Nephron progenitor cell (in vitro differentiated cells): ENCODE data around the gene PPIF.

Source experiments
- DNase-seq: peaks from one replicate; pipeline ENCODE4 v3.0.0; 2021
- H3K27ac Mint-ChIP-seq: 2 replicates; pipeline ENCODE4 v1.8.0; 2021; ENCODE audit warnings: mild to moderate bottlenecking, moderate library complexity, mixed read lengths
- H3K27me3 Mint-ChIP-seq: 2 replicates; pipeline ENCODE4 v1.8.0; 2021; ENCODE audit warnings: mild to moderate bottlenecking, low read depth, mixed read lengths; ENCODE audit not compliant: poor library complexity
- H3K36me3 Mint-ChIP-seq: 2 replicates; pipeline ENCODE4 v1.8.0; 2021; ENCODE audit warnings: low read depth, mixed read lengths
- H3K4me1 Mint-ChIP-seq: 2 replicates; pipeline ENCODE4 v1.8.0; 2021; ENCODE audit warnings: mixed read lengths
- H3K4me3 Mint-ChIP-seq: 2 replicates; pipeline ENCODE4 v1.8.0; 2021; ENCODE audit warnings: mild to moderate bottlenecking, moderate library complexity, mixed read lengths
- H3K9me3 Mint-ChIP-seq: 2 replicates; pipeline ENCODE4 v1.8.0; 2021; ENCODE audit warnings: mild to moderate bottlenecking, moderate library complexity, mixed read lengths
- CTCF ChIP-seq: fragments of 200-600 bp; sonication (generic); IDR thresholded peaks from 2 replicates; pipeline ENCODE4 v1.5.0; 2021; ENCODE audit warnings: antibody characterized with exemption

PPIF gene

GRCh38 chr10:79359816-79360498 is 12.7 kb downstream of the PPIF start:
- Mint-ChIP-seq H3K4me3 (no peak overlapping the region), H3K27ac (no peak overlapping the region), H3K36me3 (peaks cover 28% of the 10 kb centered on the region), H3K27me3 (peaks cover 18% of the 10 kb centered on the region), H3K9me3 (peaks cover 18% of the 10 kb centered on the region), H3K4me1 (no peaks in the 10 kb centered on the region)
- no peak for TF ChIP-seq CTCF
- no peak for DNase-seq

- DNase-seq = no peak
- no peak overlapping the region for H3K4me3 Mint-ChIP-seq
- peaks cover 18% of the 10 kb centered on the region for H3K9me3 Mint-ChIP-seq
- H3K27me3 Mint-ChIP-seq = peaks cover 18% of the 10 kb centered on the region
- H3K4me1 Mint-ChIP-seq = no peaks in the 10 kb centered on the region
- no peak for TF ChIP-seq CTCF
- H3K36me3 Mint-ChIP-seq = peaks cover 20% of the 10 kb centered on the region
- H3K27ac Mint-ChIP-seq = no peak overlapping the region
Measured at GRCh38 chr10:79360499-79361342, 13.5 kb downstream of the PPIF start.

GRCh38 chr10:79361726-79362397 is 14.6 kb downstream of the PPIF start:
- Mint-ChIP-seq H3K4me3 (no peak overlapping the region), H3K4me1 (no peaks in the 10 kb centered on the region), H3K9me3 (peaks cover 18% of the 10 kb centered on the region), H3K27ac (peak overlapping the region; percentile 5), H3K36me3 (peaks cover 10% of the 10 kb centered on the region), H3K27me3 (peaks cover 26% of the 10 kb centered on the region)
- TF ChIP-seq CTCF = no peak
- no peak for DNase-seq

GRCh38 chr10:79367426-79368189 is 20.3 kb downstream of the PPIF start:
- TF ChIP-seq CTCF = no peak
- Mint-ChIP-seq H3K4me1 (no peaks in the 10 kb centered on the region), H3K9me3 (peaks cover 40% of the 10 kb centered on the region), H3K36me3 (no peaks in the 10 kb centered on the region), H3K4me3 (no peak overlapping the region), H3K27ac (no peak overlapping the region), H3K27me3 (peaks cover 30% of the 10 kb centered on the region)
- DNase-seq = no peak

GRCh38 chr10:79372871-79373270 is 25.6 kb downstream of the PPIF start:
- no peak for TF ChIP-seq CTCF
- H3K9me3 Mint-ChIP-seq = peaks cover 22% of the 10 kb centered on the region
- DNase-seq = no peak
- H3K36me3 Mint-ChIP-seq = no peaks in the 10 kb centered on the region
- peaks cover 9% of the 10 kb centered on the region for H3K4me1 Mint-ChIP-seq
- H3K27ac Mint-ChIP-seq = no peak overlapping the region
- no peak overlapping the region for H3K4me3 Mint-ChIP-seq
- H3K27me3 Mint-ChIP-seq = peaks cover 3% of the 10 kb centered on the region
